ENCODE results near the gene WWOX. TPM values are rescaled to one million over a fixed set of nuclear protein-coding genes. Genes with fewer than 3 reads are reported as not detected.

The WWOX gene
- total and polyA plus RNA-seq, 2 of the 13 experiments (the other 11 are each of a cell fraction or from before 2014, with no cell fraction given), result 9.1 to 37.4 TPM

GRCh38 chr16:79053577-79053976 is 954.1 kb downstream of the WWOX start:
- H3K27me3 ChIP-seq (ENCODE audit: control insufficient read depth in 1 of 2, insufficient read depth in 2 of 2, low read length in 2 of 2), result no peaks in the 10 kb centered on the region

More at GRCh38 chr16:79053577-79053976, 954.1 kb downstream of the WWOX start:
- in situ Hi-C loops (cut with HindIII; ENCODE audit: extremely low pct_ligation_motif_present, low pct_unique_long_range_greater_than_20kb), result no loop called here
- H4K20me1 ChIP-seq (ENCODE audit: insufficient read depth, low read length), result no peaks in the 10 kb centered on the region
- intact Hi-C loops (cut with micrococcal nuclease; ENCODE audit: unreplicated experiment), result no loop called here
- H3K36me3 ChIP-seq (replicated peaks in 1 of 2; ENCODE audit: control insufficient read depth in 1 of 2, insufficient read depth in 2 of 2, low read length in 2 of 2), result no peaks in the 10 kb centered on the region
- no peak overlapping the region for H2AFZ ChIP-seq (ENCODE audit: low read length)
- no peak for TF ChIP-seq ZNF326 (CRISPR knock-in tag; IDR thresholded peaks at IDR 0.05; ENCODE audit: borderline replicate concordance)
- no peak for TF ChIP-seq FOXK1 (CRISPR knock-in tag; IDR thresholded peaks at IDR 0.05; ENCODE audit: borderline replicate concordance, low read depth)
- TF ChIP-seq ZHX1 (CRISPR knock-in tag; IDR thresholded peaks at IDR 0.05; ENCODE audit: low read depth), result no peak
- TF ChIP-seq HNRNPK (IDR thresholded peaks at IDR 0.05; ENCODE audit: low read depth, low read length, poor library complexity, severe bottlenecking), result no peak
- TF ChIP-seq ZSCAN5A (CRISPR knock-in tag; IDR thresholded peaks at IDR 0.05; ENCODE audit: borderline replicate concordance), result no peak
- no peak for TF ChIP-seq ZNF800 (CRISPR knock-in tag; IDR thresholded peaks at IDR 0.05)
- no peak for TF ChIP-seq ZNF850 (CRISPR knock-in tag; conservative IDR thresholded peaks at IDR 0.05)
- TF ChIP-seq KDM1A (CRISPR knock-in tag; IDR thresholded peaks at IDR 0.05), result no peak
- no peak for TF ChIP-seq ZNF337 (CRISPR knock-in tag; IDR thresholded peaks at IDR 0.05; ENCODE audit: borderline replicate concordance, low read depth)
- no peak for TF ChIP-seq EP300 (IDR thresholded peaks at IDR 0.05; ENCODE audit: low read depth in 2 of 2, low read length in 2 of 2)
- no peak for TF ChIP-seq EP300 (CRISPR knock-in tag; IDR thresholded peaks at IDR 0.05; ENCODE audit: borderline replicate concordance)
- no peak for TF ChIP-seq MXD3 (CRISPR knock-in tag; IDR thresholded peaks at IDR 0.05)
- TF ChIP-seq SIN3A (IDR thresholded peaks at IDR 0.05; ENCODE audit: borderline replicate concordance, low read depth, low read length), result no peak
- TF ChIP-seq KMT2B (CRISPR knock-in tag; IDR thresholded peaks at IDR 0.05), result no peak
- TF ChIP-seq ZBTB26 (CRISPR knock-in tag; IDR thresholded peaks at IDR 0.05; ENCODE audit: borderline replicate concordance), result no peak
- TF ChIP-seq ZNF766 (CRISPR knock-in tag; IDR thresholded peaks at IDR 0.05; ENCODE audit: borderline replicate concordance), result no peak
- no peak for TF ChIP-seq DRAP1 (CRISPR knock-in tag; IDR thresholded peaks at IDR 0.05)
- 0 out of 2 replicates have a peak, but pooled peaks cover 5% of the 10 kb centered on the region for H3K9me3 ChIP-seq (ENCODE audit: low read length)
- WGBS (ENCODE audit: low lambda C conversion rate), result 75% methylated on average over 4 of the region's 4 CpGs
- no peak overlapping the region for H3K4me3 ChIP-seq (replicated peaks in 1 of 3; ENCODE audit: insufficient read depth in 1 of 3, low read depth in 2 of 3, low read length in 3 of 3)
- no TSS peak for BruUV-seq (replicated peaks)
- FAIRE-seq, result no peak
- no peak for ATAC-seq
- no peak for DNase-seq (ENCODE audit: low spot score)
- no peak overlapping the region for H3K9ac ChIP-seq (ENCODE audit: insufficient read depth, low read depth, low read length)
- H3K79me2 ChIP-seq (ENCODE audit: insufficient read depth, low read length), result no peaks in the 10 kb centered on the region
- ChIA-PET CTCF (ENCODE audit: low intra/inter-chr PET ratio, low total read pairs) (no interaction called here), POLR2A (no interaction called here)
- H3K4me2 ChIP-seq (ENCODE audit: low read depth, low read length), result no peak overlapping the region
- no peak overlapping the region for H3K27ac ChIP-seq (ENCODE audit: extremely low read length, insufficient read depth, low read length)
- peaks cover 16% of the 10 kb centered on the region for H3K4me1 ChIP-seq (ENCODE audit: insufficient read depth, low read length)
